Astrocyte (in vitro differentiated cells and primary cell): ENCODE measurements around the gene DAAM2. TPM values are rescaled to one million over a fixed set of nuclear protein-coding genes. Genes with fewer than 3 reads are reported as not detected.

Source experiments
- DNase-seq: peaks from one replicate; pipeline ENCODE4 v3.0.0-alpha.2; 2010; ENCODE audit warnings: low read depth
- FAIRE-seq: peaks from 2 replicates; lab custom pipeline; 2011; peaks lifted over from hg19 to GRCh38; lab: Jason Lieb, UNC
- H2AFZ ChIP-seq: 2 replicates; pipeline ENCODE4 v1.6.0; 2012; ENCODE audit warnings: low read depth, low read length, inconsistent platforms
- H3K27ac ChIP-seq: 2 replicates; pipeline ENCODE4 v1.5.1; 2011; ENCODE audit warnings: low read depth, low read length, inconsistent platforms
- H3K27me3 ChIP-seq: 2 replicates; pipeline ENCODE4 v1.6.0; 2011; ENCODE audit warnings: low read length, inconsistent platforms; ENCODE audit not compliant: insufficient read depth
- H3K36me3 ChIP-seq: 2 replicates; pipeline ENCODE4 v1.5.1; 2011; ENCODE audit warnings: low read length, inconsistent platforms; ENCODE audit not compliant: insufficient read depth
- H3K4me1 ChIP-seq: 2 replicates; pipeline ENCODE4 v1.5.1; 2011; ENCODE audit warnings: low read length, inconsistent platforms; ENCODE audit not compliant: insufficient read depth
- H3K4me2 ChIP-seq: 2 replicates; pipeline ENCODE4 v1.6.0; 2012; ENCODE audit warnings: low read length, inconsistent platforms
- H3K4me3 ChIP-seq: 2 replicates; pipeline ENCODE4 v1.5.1; 2011; ENCODE audit warnings: low read depth, mild to moderate bottlenecking, low read length, inconsistent platforms; ENCODE audit not compliant: insufficient read depth
- H3K79me2 ChIP-seq: 2 replicates; pipeline ENCODE4 v1.6.0; 2012; ENCODE audit warnings: mild to moderate bottlenecking, low read length, inconsistent platforms; ENCODE audit not compliant: insufficient read depth
- H3K9ac ChIP-seq: 2 replicates; pipeline ENCODE4 v1.6.0; 2012; ENCODE audit warnings: mild to moderate bottlenecking, low read length, inconsistent platforms
- H3K9me3 ChIP-seq: 2 replicates; pipeline ENCODE4 v1.5.1; 2012; ENCODE audit warnings: low read depth, mild to moderate bottlenecking, low read length, inconsistent platforms; ENCODE audit not compliant: insufficient read depth
- H4K20me1 ChIP-seq: 2 replicates; pipeline ENCODE4 v1.6.0; 2012; ENCODE audit warnings: low read length, inconsistent platforms; ENCODE audit not compliant: insufficient read depth
- H3K27ac Mint-ChIP-seq: one replicate; pipeline ENCODE4 v1.8.0; 2021; ENCODE audit warnings: mild to moderate bottlenecking, mixed read lengths; ENCODE audit not compliant: unreplicated experiment
- H3K27me3 Mint-ChIP-seq: one replicate; pipeline ENCODE4 v1.8.0; 2021; ENCODE audit warnings: low read depth, mixed read lengths; ENCODE audit not compliant: unreplicated experiment
- H3K36me3 Mint-ChIP-seq: one replicate; pipeline ENCODE4 v1.8.0; 2021; ENCODE audit warnings: low read depth, mixed read lengths; ENCODE audit not compliant: unreplicated experiment
- H3K4me1 Mint-ChIP-seq: one replicate; pipeline ENCODE4 v1.8.0; 2021; ENCODE audit warnings: low read depth, mixed read lengths; ENCODE audit not compliant: unreplicated experiment
- H3K4me3 Mint-ChIP-seq: one replicate; pipeline ENCODE4 v1.8.0; 2021; ENCODE audit warnings: mild to moderate bottlenecking, moderate library complexity, mixed read lengths; ENCODE audit not compliant: unreplicated experiment
- H3K9me3 Mint-ChIP-seq: one replicate; pipeline ENCODE4 v1.8.0; 2021; ENCODE audit warnings: mild to moderate bottlenecking, mixed read lengths; ENCODE audit not compliant: unreplicated experiment
- CTCF ChIP-seq: IDR thresholded peaks from 2 replicates; pipeline ENCODE4 v1.5.1; 2011; ENCODE audit warnings: low read depth, mild to moderate bottlenecking, inconsistent platforms, low read length, moderate library complexity; ENCODE audit not compliant: insufficient read depth
- EZH2 ChIP-seq: IDR thresholded peaks from 2 replicates; pipeline ENCODE4 v1.6.1; 2012; ENCODE audit warnings: mild to moderate bottlenecking, low read length, inconsistent platforms; ENCODE audit not compliant: insufficient read depth
- total RNA-seq: library from RNA; stranded (reverse); gene quantifications from 2 replicates; pipeline ENCODE4 v1.2.1, GENCODE V29; 2021

The DAAM2 gene
- total RNA-seq, 1 donor from 2014 or later = 38.4 TPM

DNA sequence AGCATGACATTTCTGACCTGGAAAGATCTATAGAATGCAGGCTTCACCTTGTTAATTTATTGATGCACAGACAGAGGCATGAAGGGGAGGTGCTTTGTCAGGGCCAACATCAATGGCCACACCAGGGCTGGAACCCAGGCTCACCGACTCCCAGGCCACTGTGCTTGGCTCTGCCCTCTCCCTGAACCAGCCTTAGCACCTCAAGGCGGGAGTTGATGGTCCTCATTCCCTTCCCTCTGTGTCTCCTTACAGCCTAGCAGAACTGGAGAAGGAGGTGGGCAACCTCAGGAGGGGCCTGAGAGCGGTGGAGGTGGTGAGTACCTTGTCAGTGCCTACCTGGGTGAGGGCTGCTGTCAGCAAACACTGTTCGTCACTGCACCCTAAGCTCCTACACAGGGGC, 106.4 kb downstream of the DAAM2 start:
- FAIRE-seq (no peak), DNase-seq (no peak)
- peaks cover 7% of the 10 kb centered on the region for H3K36me3 ChIP-seq
- H3K4me1 Mint-ChIP-seq = no peaks in the 10 kb centered on the region
- H3K4me3 Mint-ChIP-seq = no peak overlapping the region
- H3K79me2 ChIP-seq = no peaks in the 10 kb centered on the region
- H3K4me3 ChIP-seq = no peak overlapping the region
- H3K9me3 ChIP-seq = no peaks in the 10 kb centered on the region
- no peaks in the 10 kb centered on the region for H3K27me3 ChIP-seq
- H2AFZ ChIP-seq = no peak overlapping the region
- H3K36me3 Mint-ChIP-seq = peaks cover 49% of the 10 kb centered on the region
- no peaks in the 10 kb centered on the region for H3K27me3 Mint-ChIP-seq
- no peak overlapping the region for H3K27ac Mint-ChIP-seq
- H3K4me2 ChIP-seq = no peak overlapping the region
- TF ChIP-seq EZH2 (no peak), CTCF (no peak)
- H4K20me1 ChIP-seq = no peaks in the 10 kb centered on the region
- H3K9ac ChIP-seq = no peak overlapping the region
- H3K9me3 Mint-ChIP-seq = no peaks in the 10 kb centered on the region
- H3K4me1 ChIP-seq = no peaks in the 10 kb centered on the region
- no peak overlapping the region for H3K27ac ChIP-seq

DNA sequence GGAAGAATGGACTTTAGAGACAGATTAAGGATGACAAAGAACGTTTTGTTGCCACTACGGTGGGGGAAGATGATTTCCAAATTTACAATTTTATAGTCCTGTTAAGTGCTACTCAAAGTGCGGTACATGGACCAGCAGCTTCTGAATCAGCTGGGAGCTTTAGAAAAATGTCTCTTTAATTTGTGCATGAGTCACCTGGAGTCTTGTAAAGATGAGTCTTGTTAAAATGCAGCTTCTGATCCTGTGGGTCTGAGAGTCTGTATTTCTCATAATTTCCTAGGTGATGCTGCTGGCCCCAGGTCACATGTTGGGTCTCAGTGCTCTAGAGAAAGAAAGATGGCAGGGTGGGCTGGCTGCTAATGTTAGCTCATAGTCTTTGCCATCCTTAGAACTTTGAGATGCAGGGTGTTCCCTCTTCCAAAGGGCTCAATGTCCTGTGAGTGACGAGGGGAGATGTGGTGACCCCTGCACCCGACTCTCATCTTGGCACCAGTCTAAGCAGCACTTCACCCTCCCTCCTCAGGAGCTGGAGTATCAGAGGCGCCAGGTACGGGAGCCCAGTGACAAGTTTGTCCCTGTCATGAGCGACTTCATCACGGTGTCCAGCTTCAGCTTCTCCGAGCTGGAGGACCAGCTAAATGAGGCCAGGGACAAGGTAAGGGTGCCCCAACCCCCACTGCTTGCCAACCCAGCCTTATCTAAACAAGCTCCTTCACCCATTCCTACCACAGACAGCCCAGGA, 107.5 kb downstream of the DAAM2 start:
- no peak overlapping the region for H2AFZ ChIP-seq
- TF ChIP-seq EZH2 (no peak), CTCF (no peak)
- no peak overlapping the region for H3K4me3 ChIP-seq
- H3K79me2 ChIP-seq = no peaks in the 10 kb centered on the region
- H3K4me2 ChIP-seq = no peak overlapping the region
- H3K27me3 ChIP-seq = no peaks in the 10 kb centered on the region
- no peak overlapping the region for H3K27ac ChIP-seq
- Mint-ChIP-seq H3K9me3 (no peaks in the 10 kb centered on the region), H3K27me3 (no peaks in the 10 kb centered on the region), H3K4me1 (no peaks in the 10 kb centered on the region), H3K36me3 (peaks cover 52% of the 10 kb centered on the region), H3K27ac (no peak overlapping the region), H3K4me3 (no peak overlapping the region)
- H3K36me3 ChIP-seq = peaks cover 7% of the 10 kb centered on the region
- no peak overlapping the region for H3K9ac ChIP-seq
- H3K4me1 ChIP-seq = no peaks in the 10 kb centered on the region
- FAIRE-seq (no peak), DNase-seq (no peak)
- H4K20me1 ChIP-seq = no peaks in the 10 kb centered on the region
- H3K9me3 ChIP-seq = no peaks in the 10 kb centered on the region

- H3K4me2 ChIP-seq = no peak overlapping the region
- peaks cover 7% of the 10 kb centered on the region for H3K36me3 ChIP-seq
- no peaks in the 10 kb centered on the region for H4K20me1 ChIP-seq
- DNase-seq (no peak), FAIRE-seq (no peak)
- H3K27me3 ChIP-seq = no peaks in the 10 kb centered on the region
- H3K9ac ChIP-seq = no peak overlapping the region
- Mint-ChIP-seq H3K36me3 (peaks cover 56% of the 10 kb centered on the region), H3K4me3 (no peak overlapping the region), H3K9me3 (no peaks in the 10 kb centered on the region), H3K27ac (no peak overlapping the region), H3K27me3 (no peaks in the 10 kb centered on the region), H3K4me1 (no peaks in the 10 kb centered on the region)
- no peaks in the 10 kb centered on the region for H3K79me2 ChIP-seq
- no peak overlapping the region for H3K4me3 ChIP-seq
- no peak overlapping the region for H3K27ac ChIP-seq
- TF ChIP-seq CTCF (no peak), EZH2 (no peak)
- no peak overlapping the region for H2AFZ ChIP-seq
- no peaks in the 10 kb centered on the region for H3K9me3 ChIP-seq
- H3K4me1 ChIP-seq = no peaks in the 10 kb centered on the region
Observed at GRCh38 chr6:39901116-39901655, 109.0 kb downstream of the DAAM2 start.
